WTC11 (cell line): ENCODE data around the gene APBA1. TPM values are rescaled to one million over a fixed set of nuclear protein-coding genes. Genes with fewer than 3 reads are reported as not detected.

Source experiments
- ATAC-seq: fragments of 200-7000 bp; cut with Tn5 transposase; 2 replicates; pipeline ENCODE4 v1.10.0; 2021; ENCODE audit warnings: mild to moderate bottlenecking, moderate library complexity
- CTCF ChIA-PET: fragments of 300-600 bp; sonication (Branson Sonifier 250); formaldehyde crosslinking; loops from one replicate; lab custom pipeline; 2021; ENCODE audit warnings: antibody characterized with exemption; lab: Charles Lee
- POLR2A ChIA-PET: fragments of 350-600 bp; sonication (Branson Sonifier 250); formaldehyde crosslinking; loops from one replicate; lab custom pipeline; 2021; ENCODE audit warnings: antibody characterized with exemption; lab: Charles Lee
- DNase-seq: peaks from one replicate; pipeline ENCODE4 v3.0.0; 2021; ENCODE audit warnings: low spot score
- H3K27ac Mint-ChIP-seq: 2 replicates; pipeline ENCODE4 v1.8.0; 2021; ENCODE audit warnings: mixed read lengths
- H3K27me3 Mint-ChIP-seq: 2 replicates; pipeline ENCODE4 v1.8.0; 2021; ENCODE audit warnings: low read depth, mild to moderate bottlenecking, moderate library complexity, mixed read lengths
- H3K36me3 Mint-ChIP-seq: 2 replicates; pipeline ENCODE4 v1.8.0; 2021; ENCODE audit warnings: mixed read lengths
- H3K4me1 Mint-ChIP-seq: 2 replicates; pipeline ENCODE4 v1.8.0; 2022; ENCODE audit warnings: mixed read lengths
- H3K4me3 Mint-ChIP-seq: 2 replicates; pipeline ENCODE4 v1.8.0; 2021; ENCODE audit warnings: mild to moderate bottlenecking, moderate library complexity, mixed read lengths
- H3K9me3 Mint-ChIP-seq: 2 replicates; pipeline ENCODE4 v1.8.0; 2021; ENCODE audit warnings: mixed read lengths
- ATF1 ChIP-seq: sonication (generic); formaldehyde crosslinking; IDR thresholded peaks from 2 replicates; pipeline ENCODE4 v1.8.1; 2023; ENCODE audit warnings: mild to moderate bottlenecking, moderate library complexity, missing genetic modification reagents
- ESRRA ChIP-seq: sonication (generic); formaldehyde crosslinking; IDR thresholded peaks from 2 replicates; pipeline ENCODE4 v1.8.1; 2022; ENCODE audit warnings: mild to moderate bottlenecking, missing genetic modification reagents, borderline replicate concordance
- GRHL2 ChIP-seq: fragments of 250-450 bp; sonication (Bioruptor Pico); IDR thresholded peaks from 2 replicates; pipeline ENCODE4 v1.8.0; 2022; ENCODE audit warnings: mild to moderate bottlenecking, moderate library complexity; ENCODE audit not compliant: insufficient replicate concordance, severe bottlenecking
- JAZF1 ChIP-seq: fragments of 250-450 bp; sonication (Bioruptor Pico); IDR thresholded peaks from 2 replicates; pipeline ENCODE4 v1.9.0; 2021; ENCODE audit warnings: moderate library complexity, mild to moderate bottlenecking, inconsistent platforms
- JUN ChIP-seq: sonication (generic); formaldehyde crosslinking; IDR thresholded peaks from 2 replicates; pipeline ENCODE4 v1.8.0; 2023; ENCODE audit warnings: mild to moderate bottlenecking, missing genetic modification reagents
- MYBL2 ChIP-seq: sonication (generic); formaldehyde crosslinking; IDR thresholded peaks from 2 replicates; pipeline ENCODE4 v1.8.1; 2023; ENCODE audit warnings: mild to moderate bottlenecking, moderate library complexity, missing genetic modification reagents
- RELA ChIP-seq: sonication (generic); formaldehyde crosslinking; IDR thresholded peaks from 2 replicates; pipeline ENCODE4 v1.8.1; 2022; ENCODE audit warnings: missing genetic modification reagents, mild to moderate bottlenecking, borderline replicate concordance
- SMAD4 ChIP-seq: sonication (generic); formaldehyde crosslinking; IDR thresholded peaks from 2 replicates; pipeline ENCODE4 v1.8.0; 2022; ENCODE audit warnings: mild to moderate bottlenecking, missing genetic modification reagents
- TEAD4 ChIP-seq: sonication (generic); formaldehyde crosslinking; IDR thresholded peaks from 2 replicates; pipeline ENCODE4 v1.8.0; 2022; ENCODE audit warnings: mild to moderate bottlenecking, missing genetic modification reagents
- ZNF219 ChIP-seq: sonication (generic); formaldehyde crosslinking; IDR thresholded peaks from 2 replicates; pipeline ENCODE4 v1.8.0; 2023; ENCODE audit warnings: missing genetic modification reagents, mild to moderate bottlenecking, borderline replicate concordance
- ZNF317 ChIP-seq: sonication (generic); formaldehyde crosslinking; IDR thresholded peaks from 2 replicates; pipeline ENCODE4 v1.8.1; 2023; ENCODE audit warnings: low read depth, mild to moderate bottlenecking, moderate library complexity, missing genetic modification reagents, borderline replicate concordance
- ZNF396 ChIP-seq: fragments of 250-450 bp; sonication (Bioruptor Pico); IDR thresholded peaks from 2 replicates; pipeline ENCODE4 v1.8.0; 2021; ENCODE audit warnings: mild to moderate bottlenecking, moderate library complexity, borderline replicate concordance
- ZNF416 ChIP-seq: fragments of 250-450 bp; sonication (Bioruptor Pico); IDR thresholded peaks from 2 replicates; pipeline ENCODE4 v1.9.0; 2021; ENCODE audit warnings: mild to moderate bottlenecking, inconsistent platforms
- total RNA-seq: library from RNA; stranded (reverse); gene quantifications from 3 replicates; pipeline ENCODE4 v1.2.3, GENCODE V29; 2021
- TF ChIP-seq, protein P1 (sequence below): fragments of 250-450 bp; sonication (Bioruptor Pico); IDR thresholded peaks from 2 replicates; pipeline ENCODE4 v2.1.2; 2022; ENCODE audit warnings: mild to moderate bottlenecking, moderate library complexity
- TF ChIP-seq, protein P2 (sequence below): sonication (generic); formaldehyde crosslinking; IDR thresholded peaks from 2 replicates; pipeline ENCODE4 v1.8.1; 2023; ENCODE audit warnings: mild to moderate bottlenecking, moderate library complexity, missing genetic modification reagents
- TF ChIP-seq, protein P3 (sequence below): fragments of 250-450 bp; sonication (Bioruptor Pico); IDR thresholded peaks from 2 replicates; pipeline ENCODE4 v1.9.0; 2021; ENCODE audit warnings: mild to moderate bottlenecking
- TF ChIP-seq, protein P4 (sequence below): sonication (generic); formaldehyde crosslinking; IDR thresholded peaks from 2 replicates; pipeline ENCODE4 v1.8.1; 2023; ENCODE audit warnings: mild to moderate bottlenecking, missing genetic modification reagents
- TF ChIP-seq, protein P5 (sequence below): fragments of 250-450 bp; sonication (Bioruptor Pico); IDR thresholded peaks from 2 replicates; pipeline ENCODE4 v1.8.0; 2021; ENCODE audit warnings: mild to moderate bottlenecking
- TF ChIP-seq, protein P6 (sequence below): fragments of 200-600 bp; IDR thresholded peaks from 2 replicates; pipeline ENCODE4 v1.8.0; 2022; ENCODE audit warnings: antibody characterized with exemption

The APBA1 gene
- total RNA-seq, 1 experiment from 2014 or later: 0.94 TPM

DNA sequence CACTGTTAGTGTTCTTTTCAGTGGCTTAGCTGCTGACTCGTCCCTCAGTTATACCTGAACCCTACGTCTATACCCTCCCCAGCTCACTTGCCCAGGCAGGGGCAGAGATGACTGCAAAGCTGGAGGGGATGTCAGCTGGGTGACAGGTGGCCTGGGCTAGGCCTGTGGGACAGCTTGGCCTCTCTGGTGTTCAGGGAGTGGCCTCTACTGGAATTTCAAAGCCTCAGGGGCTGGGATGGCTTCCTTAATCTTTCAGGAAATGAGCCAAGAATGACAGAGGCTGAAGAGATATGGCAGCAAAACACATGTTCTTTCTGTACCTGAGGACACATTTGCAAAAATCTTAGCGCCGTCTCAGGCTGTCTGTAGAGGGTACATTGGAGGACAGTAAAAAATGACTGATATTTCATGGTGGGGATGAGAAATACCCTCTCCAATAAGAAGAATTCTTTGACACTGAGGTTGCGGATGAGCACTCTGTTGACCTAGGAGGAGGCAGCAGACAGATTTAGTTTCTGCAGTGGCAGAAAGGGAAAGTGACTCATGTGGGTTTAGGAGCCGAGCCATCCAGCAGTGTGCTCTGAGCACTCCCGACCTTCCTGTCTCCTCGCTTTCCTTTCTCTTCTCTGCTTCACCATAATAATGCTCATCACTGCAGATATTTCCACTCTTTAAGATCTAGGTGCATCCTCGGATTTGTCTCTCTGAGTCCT, 292.7 kb downstream of the APBA1 start:
- ChIA-PET POLR2A (no interaction called here), CTCF (interaction anchor here (1.6 kb wide), 1 partner anchor 71 kb away, joined by 5 read pairs; no protein-coding TSS in a partner anchor)
- ATAC-seq (no peak), DNase-seq (no peak)
- no peaks in the 10 kb centered on the region for H3K9me3 Mint-ChIP-seq
- H3K36me3 Mint-ChIP-seq: peaks cover 49% of the 10 kb centered on the region
- TF ChIP-seq MYBL2 (no peak), ATF1 (CRISPR knock-in tag) (no peak), ESRRA (CRISPR knock-in tag) (no peak), JUN (CRISPR knock-in tag) (no peak), RELA (CRISPR knock-in tag) (no peak), SMAD4 (CRISPR knock-in tag) (no peak), GRHL2 (CRISPR knock-in tag) (no peak), ZNF317 (CRISPR knock-in tag) (no peak)
- TF ChIP-seq, protein P1, sequence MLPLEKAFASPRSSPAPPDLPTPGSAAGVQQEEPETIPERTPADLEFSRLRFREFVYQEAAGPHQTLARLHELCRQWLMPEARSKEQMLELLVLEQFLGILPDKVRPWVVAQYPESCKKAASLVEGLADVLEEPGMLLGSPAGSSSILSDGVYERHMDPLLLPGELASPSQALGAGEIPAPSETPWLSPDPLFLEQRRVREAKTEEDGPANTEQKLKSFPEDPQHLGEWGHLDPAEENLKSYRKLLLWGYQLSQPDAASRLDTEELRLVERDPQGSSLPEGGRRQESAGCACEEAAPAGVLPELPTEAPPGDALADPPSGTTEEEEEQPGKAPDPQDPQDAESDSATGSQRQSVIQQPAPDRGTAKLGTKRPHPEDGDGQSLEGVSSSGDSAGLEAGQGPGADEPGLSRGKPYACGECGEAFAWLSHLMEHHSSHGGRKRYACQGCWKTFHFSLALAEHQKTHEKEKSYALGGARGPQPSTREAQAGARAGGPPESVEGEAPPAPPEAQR (CRISPR knock-in tag): no peak
- TF ChIP-seq, protein P2, sequence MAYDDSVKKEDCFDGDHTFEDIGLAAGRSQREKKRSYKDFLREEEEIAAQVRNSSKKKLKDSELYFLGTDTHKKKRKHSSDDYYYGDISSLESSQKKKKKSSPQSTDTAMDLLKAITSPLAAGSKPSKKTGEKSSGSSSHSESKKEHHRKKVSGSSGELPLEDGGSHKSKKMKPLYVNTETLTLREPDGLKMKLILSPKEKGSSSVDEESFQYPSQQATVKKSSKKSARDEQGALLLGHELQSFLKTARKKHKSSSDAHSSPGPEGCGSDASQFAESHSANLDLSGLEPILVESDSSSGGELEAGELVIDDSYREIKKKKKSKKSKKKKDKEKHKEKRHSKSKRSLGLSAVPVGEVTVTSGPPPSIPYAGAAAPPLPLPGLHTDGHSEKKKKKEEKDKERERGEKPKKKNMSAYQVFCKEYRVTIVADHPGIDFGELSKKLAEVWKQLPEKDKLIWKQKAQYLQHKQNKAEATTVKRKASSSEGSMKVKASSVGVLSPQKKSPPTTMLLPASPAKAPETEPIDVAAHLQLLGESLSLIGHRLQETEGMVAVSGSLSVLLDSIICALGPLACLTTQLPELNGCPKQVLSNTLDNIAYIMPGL: no peak
- TF ChIP-seq, protein P3, sequence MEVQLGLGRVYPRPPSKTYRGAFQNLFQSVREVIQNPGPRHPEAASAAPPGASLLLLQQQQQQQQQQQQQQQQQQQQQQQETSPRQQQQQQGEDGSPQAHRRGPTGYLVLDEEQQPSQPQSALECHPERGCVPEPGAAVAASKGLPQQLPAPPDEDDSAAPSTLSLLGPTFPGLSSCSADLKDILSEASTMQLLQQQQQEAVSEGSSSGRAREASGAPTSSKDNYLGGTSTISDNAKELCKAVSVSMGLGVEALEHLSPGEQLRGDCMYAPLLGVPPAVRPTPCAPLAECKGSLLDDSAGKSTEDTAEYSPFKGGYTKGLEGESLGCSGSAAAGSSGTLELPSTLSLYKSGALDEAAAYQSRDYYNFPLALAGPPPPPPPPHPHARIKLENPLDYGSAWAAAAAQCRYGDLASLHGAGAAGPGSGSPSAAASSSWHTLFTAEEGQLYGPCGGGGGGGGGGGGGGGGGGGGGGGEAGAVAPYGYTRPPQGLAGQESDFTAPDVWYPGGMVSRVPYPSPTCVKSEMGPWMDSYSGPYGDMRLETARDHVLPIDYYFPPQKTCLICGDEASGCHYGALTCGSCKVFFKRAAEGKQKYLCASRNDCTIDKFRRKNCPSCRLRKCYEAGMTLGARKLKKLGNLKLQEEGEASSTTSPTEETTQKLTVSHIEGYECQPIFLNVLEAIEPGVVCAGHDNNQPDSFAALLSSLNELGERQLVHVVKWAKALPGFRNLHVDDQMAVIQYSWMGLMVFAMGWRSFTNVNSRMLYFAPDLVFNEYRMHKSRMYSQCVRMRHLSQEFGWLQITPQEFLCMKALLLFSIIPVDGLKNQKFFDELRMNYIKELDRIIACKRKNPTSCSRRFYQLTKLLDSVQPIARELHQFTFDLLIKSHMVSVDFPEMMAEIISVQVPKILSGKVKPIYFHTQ (CRISPR knock-in tag): no peak
- TF ChIP-seq, protein P4, sequence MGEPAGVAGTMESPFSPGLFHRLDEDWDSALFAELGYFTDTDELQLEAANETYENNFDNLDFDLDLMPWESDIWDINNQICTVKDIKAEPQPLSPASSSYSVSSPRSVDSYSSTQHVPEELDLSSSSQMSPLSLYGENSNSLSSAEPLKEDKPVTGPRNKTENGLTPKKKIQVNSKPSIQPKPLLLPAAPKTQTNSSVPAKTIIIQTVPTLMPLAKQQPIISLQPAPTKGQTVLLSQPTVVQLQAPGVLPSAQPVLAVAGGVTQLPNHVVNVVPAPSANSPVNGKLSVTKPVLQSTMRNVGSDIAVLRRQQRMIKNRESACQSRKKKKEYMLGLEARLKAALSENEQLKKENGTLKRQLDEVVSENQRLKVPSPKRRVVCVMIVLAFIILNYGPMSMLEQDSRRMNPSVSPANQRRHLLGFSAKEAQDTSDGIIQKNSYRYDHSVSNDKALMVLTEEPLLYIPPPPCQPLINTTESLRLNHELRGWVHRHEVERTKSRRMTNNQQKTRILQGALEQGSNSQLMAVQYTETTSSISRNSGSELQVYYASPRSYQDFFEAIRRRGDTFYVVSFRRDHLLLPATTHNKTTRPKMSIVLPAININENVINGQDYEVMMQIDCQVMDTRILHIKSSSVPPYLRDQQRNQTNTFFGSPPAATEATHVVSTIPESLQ (CRISPR knock-in tag): no peak
- H3K27me3 Mint-ChIP-seq: no peaks in the 10 kb centered on the region
- H3K4me3 Mint-ChIP-seq: no peak overlapping the region
- peaks cover 25% of the 10 kb centered on the region for H3K4me1 Mint-ChIP-seq
- no peak overlapping the region for H3K27ac Mint-ChIP-seq

DNA sequence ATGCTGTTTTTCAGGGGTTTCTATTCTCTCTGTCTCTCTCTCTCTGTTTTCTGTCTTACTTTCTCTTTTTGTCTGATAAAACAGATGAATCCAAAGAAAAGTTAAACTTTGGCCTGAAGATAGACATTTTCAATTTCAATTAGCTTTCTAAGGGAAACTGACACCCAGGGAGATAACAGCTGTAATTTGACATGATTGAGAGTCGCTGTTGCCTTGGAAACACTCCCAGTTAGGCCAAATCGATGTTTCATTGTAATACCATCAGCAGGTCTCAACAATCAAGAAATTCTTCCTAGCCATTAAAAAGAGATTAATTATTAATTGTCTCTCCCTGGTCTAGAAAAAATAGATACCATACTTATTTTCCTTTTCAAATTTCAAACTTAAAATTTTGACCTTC, 294.2 kb downstream of the APBA1 start:
- Mint-ChIP-seq H3K4me3 (no peak overlapping the region), H3K27me3 (no peaks in the 10 kb centered on the region), H3K36me3 (peaks cover 36% of the 10 kb centered on the region), H3K27ac (no peak overlapping the region), H3K4me1 (peaks cover 23% of the 10 kb centered on the region), H3K9me3 (no peaks in the 10 kb centered on the region)
- DNase-seq (no peak), ATAC-seq (no peak)
- ChIA-PET CTCF (interaction anchor here (1.5 to 1.6 kb wide), 2 partner anchors 70 to 155 kb away, joined by 4 to 5 read pairs; no protein-coding TSS in a partner anchor), POLR2A (no interaction called here)
- TF ChIP-seq ZNF396 (CRISPR knock-in tag) (no peak), ZNF416 (CRISPR knock-in tag) (no peak), ZNF219 (CRISPR knock-in tag) (no peak), JAZF1 (CRISPR knock-in tag) (no peak), ATF1 (CRISPR knock-in tag) (no peak), TEAD4 (CRISPR knock-in tag) (no peak), RELA (CRISPR knock-in tag) (no peak)
- TF ChIP-seq, protein P5, sequence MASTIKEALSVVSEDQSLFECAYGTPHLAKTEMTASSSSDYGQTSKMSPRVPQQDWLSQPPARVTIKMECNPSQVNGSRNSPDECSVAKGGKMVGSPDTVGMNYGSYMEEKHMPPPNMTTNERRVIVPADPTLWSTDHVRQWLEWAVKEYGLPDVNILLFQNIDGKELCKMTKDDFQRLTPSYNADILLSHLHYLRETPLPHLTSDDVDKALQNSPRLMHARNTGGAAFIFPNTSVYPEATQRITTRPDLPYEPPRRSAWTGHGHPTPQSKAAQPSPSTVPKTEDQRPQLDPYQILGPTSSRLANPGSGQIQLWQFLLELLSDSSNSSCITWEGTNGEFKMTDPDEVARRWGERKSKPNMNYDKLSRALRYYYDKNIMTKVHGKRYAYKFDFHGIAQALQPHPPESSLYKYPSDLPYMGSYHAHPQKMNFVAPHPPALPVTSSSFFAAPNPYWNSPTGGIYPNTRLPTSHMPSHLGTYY (CRISPR knock-in tag): no peak
- TF ChIP-seq, protein P6, sequence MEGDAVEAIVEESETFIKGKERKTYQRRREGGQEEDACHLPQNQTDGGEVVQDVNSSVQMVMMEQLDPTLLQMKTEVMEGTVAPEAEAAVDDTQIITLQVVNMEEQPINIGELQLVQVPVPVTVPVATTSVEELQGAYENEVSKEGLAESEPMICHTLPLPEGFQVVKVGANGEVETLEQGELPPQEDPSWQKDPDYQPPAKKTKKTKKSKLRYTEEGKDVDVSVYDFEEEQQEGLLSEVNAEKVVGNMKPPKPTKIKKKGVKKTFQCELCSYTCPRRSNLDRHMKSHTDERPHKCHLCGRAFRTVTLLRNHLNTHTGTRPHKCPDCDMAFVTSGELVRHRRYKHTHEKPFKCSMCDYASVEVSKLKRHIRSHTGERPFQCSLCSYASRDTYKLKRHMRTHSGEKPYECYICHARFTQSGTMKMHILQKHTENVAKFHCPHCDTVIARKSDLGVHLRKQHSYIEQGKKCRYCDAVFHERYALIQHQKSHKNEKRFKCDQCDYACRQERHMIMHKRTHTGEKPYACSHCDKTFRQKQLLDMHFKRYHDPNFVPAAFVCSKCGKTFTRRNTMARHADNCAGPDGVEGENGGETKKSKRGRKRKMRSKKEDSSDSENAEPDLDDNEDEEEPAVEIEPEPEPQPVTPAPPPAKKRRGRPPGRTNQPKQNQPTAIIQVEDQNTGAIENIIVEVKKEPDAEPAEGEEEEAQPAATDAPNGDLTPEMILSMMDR: no peak
